Fibroblast of mammary gland (primary cell): ENCODE data around the gene BAZ1B.
"Not testable (repeated sequence)": the region's sequence is repeated elsewhere in the genome, so short reads cannot be mapped to it uniquely, and the experiment has no call there.

ENCODE experiments used
- DNase-seq: peaks from one replicate; pipeline ENCODE4 v3.0.0-alpha.2; 2010; ENCODE audit warnings: low read depth
- H3K4me3 ChIP-seq: 2 replicates; pipeline ENCODE4 v1.5.1; 2011; ENCODE audit warnings: low read depth, mild to moderate bottlenecking, low read length, moderate library complexity; ENCODE audit not compliant: control insufficient read depth
- TF ChIP-seq, protein P1 (sequence below): conservative IDR thresholded peaks from 2 replicates; pipeline ENCODE4 v1.5.1; 2011; ENCODE audit warnings: low read depth, low read length, inconsistent platforms; ENCODE audit not compliant: control insufficient read depth, insufficient read depth

Gene BAZ1B

GRCh38 chr7:73431041-73431835, 90.9 kb downstream of the BAZ1B start:
- no peak overlapping the region for H3K4me3 ChIP-seq
- TF ChIP-seq, protein P1, sequence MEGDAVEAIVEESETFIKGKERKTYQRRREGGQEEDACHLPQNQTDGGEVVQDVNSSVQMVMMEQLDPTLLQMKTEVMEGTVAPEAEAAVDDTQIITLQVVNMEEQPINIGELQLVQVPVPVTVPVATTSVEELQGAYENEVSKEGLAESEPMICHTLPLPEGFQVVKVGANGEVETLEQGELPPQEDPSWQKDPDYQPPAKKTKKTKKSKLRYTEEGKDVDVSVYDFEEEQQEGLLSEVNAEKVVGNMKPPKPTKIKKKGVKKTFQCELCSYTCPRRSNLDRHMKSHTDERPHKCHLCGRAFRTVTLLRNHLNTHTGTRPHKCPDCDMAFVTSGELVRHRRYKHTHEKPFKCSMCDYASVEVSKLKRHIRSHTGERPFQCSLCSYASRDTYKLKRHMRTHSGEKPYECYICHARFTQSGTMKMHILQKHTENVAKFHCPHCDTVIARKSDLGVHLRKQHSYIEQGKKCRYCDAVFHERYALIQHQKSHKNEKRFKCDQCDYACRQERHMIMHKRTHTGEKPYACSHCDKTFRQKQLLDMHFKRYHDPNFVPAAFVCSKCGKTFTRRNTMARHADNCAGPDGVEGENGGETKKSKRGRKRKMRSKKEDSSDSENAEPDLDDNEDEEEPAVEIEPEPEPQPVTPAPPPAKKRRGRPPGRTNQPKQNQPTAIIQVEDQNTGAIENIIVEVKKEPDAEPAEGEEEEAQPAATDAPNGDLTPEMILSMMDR: no peak
- no peak for DNase-seq

GRCh38 chr7:73430540-73430939, 91.6 kb downstream of the BAZ1B start:
- not testable (repeated sequence) for DNase-seq, H3K4me3 ChIP-seq

GRCh38 chr7:73429622-73430505, 92.2 kb downstream of the BAZ1B start:
- no peak overlapping the region for H3K4me3 ChIP-seq
- TF ChIP-seq, protein P1: no peak
- no peak for DNase-seq

DNA sequence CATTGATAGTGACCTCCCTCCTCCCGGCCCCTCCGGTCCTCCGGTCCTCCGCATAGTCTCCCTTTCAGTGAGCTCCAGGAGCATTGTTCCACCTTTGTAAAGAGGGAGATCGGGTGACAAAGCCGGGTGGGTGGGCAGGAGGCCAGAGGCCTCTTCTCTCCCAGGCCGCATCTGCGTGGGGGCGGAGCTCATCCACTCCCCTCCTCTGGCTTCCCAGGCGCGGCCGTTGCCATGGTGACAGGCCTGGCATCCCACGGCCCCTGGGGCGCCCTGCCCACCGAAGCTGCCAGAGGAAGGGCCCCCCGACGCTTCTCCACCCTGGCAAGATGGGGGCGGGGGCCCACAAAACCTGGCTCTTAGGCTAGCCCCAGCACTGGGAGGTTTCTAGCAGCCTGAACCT, 92.9 kb downstream of the BAZ1B start:
- H3K4me3 ChIP-seq: no peak overlapping the region
- TF ChIP-seq, protein P1: no peak
- peak; percentile 37 for DNase-seq

DNA sequence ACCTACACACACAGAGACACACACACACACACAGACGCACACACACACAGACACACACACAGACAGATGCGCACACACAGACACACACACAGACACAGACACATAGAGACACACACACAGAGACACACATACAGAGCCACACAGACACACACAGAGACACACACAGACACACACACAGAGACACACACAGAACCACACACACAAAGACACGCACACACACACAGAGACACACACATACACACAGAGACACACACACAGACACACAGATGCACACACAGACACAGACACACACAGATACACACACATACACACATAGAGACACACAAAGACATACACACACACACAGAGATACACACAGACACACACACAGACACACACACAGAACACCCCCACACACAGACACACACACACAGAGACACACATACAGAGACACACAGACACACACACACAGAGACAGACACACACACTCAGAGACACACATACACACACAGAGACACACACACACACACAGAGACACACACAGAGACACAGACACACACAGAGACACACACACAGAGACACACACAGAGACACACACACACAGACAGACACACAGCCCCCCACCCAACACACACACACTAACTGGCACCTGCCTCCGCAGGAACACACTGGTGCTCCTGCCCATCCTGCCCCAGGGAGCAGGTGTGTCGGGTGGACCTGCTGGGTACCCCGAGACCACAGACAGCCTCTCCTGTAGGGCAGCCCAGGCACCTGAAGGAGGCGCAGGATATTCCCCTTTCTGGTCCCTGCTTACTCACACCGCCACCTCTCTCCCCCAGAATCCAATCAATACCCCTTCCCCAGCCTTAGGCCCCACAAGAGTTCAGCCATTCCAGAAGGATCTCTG, 93.9 kb downstream of the BAZ1B start:
- TF ChIP-seq, protein P1: no peak
- DNase-seq: no peak
- no peak overlapping the region for H3K4me3 ChIP-seq

DNA sequence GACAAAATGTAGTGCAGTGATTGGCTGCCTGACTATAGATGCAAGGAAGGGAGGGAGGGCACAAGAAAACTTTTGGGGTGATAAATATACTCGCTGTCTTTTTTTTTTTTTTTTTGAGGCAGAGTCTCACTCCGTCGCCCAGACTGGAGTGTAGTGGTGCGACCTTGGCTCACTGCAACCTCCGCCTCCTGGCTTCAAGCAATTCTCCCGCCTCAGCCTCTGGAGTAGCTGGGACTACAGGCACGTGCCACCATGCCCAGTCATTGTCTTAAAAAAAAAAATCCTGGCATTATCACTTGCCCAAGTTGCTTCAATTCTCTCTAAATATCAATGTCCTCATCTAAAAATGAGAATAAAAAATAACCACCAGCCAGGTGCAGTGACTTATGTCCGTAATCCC, 96.1 kb downstream of the BAZ1B start:
- no peak for DNase-seq
- no peak overlapping the region for H3K4me3 ChIP-seq
- TF ChIP-seq, protein P1: no peak
